ENCODE measurements around the gene FHIT. TPM values are rescaled to one million over a fixed set of nuclear protein-coding genes. Genes with fewer than 3 reads are reported as not detected.

FHIT gene
- total and polyA plus RNA-seq, 9 donors = 5.1 to 11.8 (median 9.5) TPM

- Histone ChIP-seq H3K36me3 (no peaks in the 10 kb centered on the region), H3K4me1 (ENCODE audit: insufficient read depth) (no peaks in the 10 kb centered on the region), H3K27ac (no peak overlapping the region), H3K4me3 (no peak overlapping the region), H3K27me3 (no peaks in the 10 kb centered on the region), H3K9me3 (no peaks in the 10 kb centered on the region)
- intact Hi-C loops (cut with DNase I) = no loop called here
- no peak for DNase-seq
- TF ChIP-seq CTCF (IDR thresholded peaks at IDR 0.05) = no peak
- no peak for TF ChIP-seq EP300 (IDR thresholded peaks at IDR 0.05)
- TF ChIP-seq POLR2A (IDR thresholded peaks at IDR 0.05) = no peak
- WGBS, 3 donors = 88 to 96% (median 93%) methylated on average over 2 of the region's 2 CpGs
Observed at GRCh38 chr3:60337421-60337820, 913.8 kb downstream of the FHIT start.

- H3K36me3 ChIP-seq = no peaks in the 10 kb centered on the region
- no peaks in the 10 kb centered on the region for H3K9me3 ChIP-seq
- H3K27me3 ChIP-seq = no peaks in the 10 kb centered on the region
- H3K4me1 ChIP-seq (ENCODE audit: insufficient read depth) = no peaks in the 10 kb centered on the region
- TF ChIP-seq EP300 (IDR thresholded peaks at IDR 0.05) (no peak), POLR2A (IDR thresholded peaks at IDR 0.05) (no peak), CTCF (IDR thresholded peaks at IDR 0.05) (no peak)
- intact Hi-C loops (cut with DNase I) = no loop called here
- WGBS, 3 donors = 65 to 99% (median 69%) methylated on average over 2 of the region's 2 CpGs
- no peak for DNase-seq
- no peak overlapping the region for H3K27ac ChIP-seq
- H3K4me3 ChIP-seq = no peak overlapping the region
Observed at GRCh38 chr3:60336061-60336460, 915.2 kb downstream of the FHIT start.

GRCh38 chr3:60333710-60334109 is 917.5 kb downstream of the FHIT start:
- TF ChIP-seq POLR2A (IDR thresholded peaks at IDR 0.05) = no peak
- TF ChIP-seq EP300 (IDR thresholded peaks at IDR 0.05) = no peak
- TF ChIP-seq CTCF (IDR thresholded peaks at IDR 0.05) = no peak
- Histone ChIP-seq H3K27ac (no peak overlapping the region), H3K4me3 (no peak overlapping the region), H3K36me3 (no peaks in the 10 kb centered on the region), H3K27me3 (no peaks in the 10 kb centered on the region), H3K4me1 (ENCODE audit: insufficient read depth) (no peaks in the 10 kb centered on the region), H3K9me3 (no peaks in the 10 kb centered on the region)
- no peak for DNase-seq
- intact Hi-C loops (cut with DNase I) = no loop called here
- WGBS, 3 donors = 54 to 61% (median 56%) methylated on average over 1 of the region's 1 CpG

- TF ChIP-seq EP300 (IDR thresholded peaks at IDR 0.05) = no peak
- TF ChIP-seq POLR2A (IDR thresholded peaks at IDR 0.05) = no peak
- TF ChIP-seq CTCF (IDR thresholded peaks at IDR 0.05) = no peak
- WGBS, 3 donors = 38 to 52% (median 41%) methylated on average over 6 of the region's 6 CpGs
Observed at GRCh38 chr3:60330107-60330506, 921.1 kb downstream of the FHIT start.

More at GRCh38 chr3:60330107-60330506, 921.1 kb downstream of the FHIT start:
- intact Hi-C loops (cut with DNase I) = no loop called here
- Histone ChIP-seq H3K4me3 (no peak overlapping the region), H3K27ac (no peak overlapping the region), H3K36me3 (no peaks in the 10 kb centered on the region), H3K4me1 (ENCODE audit: insufficient read depth) (no peaks in the 10 kb centered on the region), H3K27me3 (no peaks in the 10 kb centered on the region), H3K9me3 (no peaks in the 10 kb centered on the region)
- DNase-seq = no peak

All from ovary (tissue), 9 donors.